WI38 (cell line): Measurements from ENCODE around the gene UBQLNL.

ENCODE experiments used
- H3K4me3 ChIP-seq: 2 replicates; pipeline ENCODE4 v1.5.1; 2011; ENCODE audit warnings: low read depth, mild to moderate bottlenecking, control low read depth, low read length
- TF ChIP-seq, protein P1 (sequence below): IDR thresholded peaks from 2 replicates; pipeline ENCODE4 v1.5.1; 2012; ENCODE audit warnings: low read depth, mild to moderate bottlenecking, control low read depth, low read length

UBQLNL gene

DNA sequence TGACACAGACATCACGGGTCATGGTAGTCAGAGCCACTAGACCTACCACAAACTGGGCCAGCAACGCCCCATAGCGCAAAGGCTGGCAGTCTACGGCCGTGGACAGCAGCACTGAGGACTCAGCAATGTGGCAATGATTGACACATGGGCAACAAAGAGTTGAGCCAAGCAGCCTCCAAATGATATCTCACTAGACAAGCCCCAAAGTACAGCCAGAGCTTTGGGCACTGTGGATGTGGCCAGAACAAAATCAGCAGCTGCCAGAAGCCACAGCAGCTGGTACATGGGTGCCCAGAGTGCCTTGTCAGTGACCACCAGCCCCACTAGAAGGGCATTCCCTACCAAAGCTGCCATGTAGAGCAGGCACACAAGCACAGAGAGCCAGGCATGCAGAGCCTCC, 11.2 kb upstream of the UBQLNL start:
- no peak overlapping the region for H3K4me3 ChIP-seq
- TF ChIP-seq, protein P1, sequence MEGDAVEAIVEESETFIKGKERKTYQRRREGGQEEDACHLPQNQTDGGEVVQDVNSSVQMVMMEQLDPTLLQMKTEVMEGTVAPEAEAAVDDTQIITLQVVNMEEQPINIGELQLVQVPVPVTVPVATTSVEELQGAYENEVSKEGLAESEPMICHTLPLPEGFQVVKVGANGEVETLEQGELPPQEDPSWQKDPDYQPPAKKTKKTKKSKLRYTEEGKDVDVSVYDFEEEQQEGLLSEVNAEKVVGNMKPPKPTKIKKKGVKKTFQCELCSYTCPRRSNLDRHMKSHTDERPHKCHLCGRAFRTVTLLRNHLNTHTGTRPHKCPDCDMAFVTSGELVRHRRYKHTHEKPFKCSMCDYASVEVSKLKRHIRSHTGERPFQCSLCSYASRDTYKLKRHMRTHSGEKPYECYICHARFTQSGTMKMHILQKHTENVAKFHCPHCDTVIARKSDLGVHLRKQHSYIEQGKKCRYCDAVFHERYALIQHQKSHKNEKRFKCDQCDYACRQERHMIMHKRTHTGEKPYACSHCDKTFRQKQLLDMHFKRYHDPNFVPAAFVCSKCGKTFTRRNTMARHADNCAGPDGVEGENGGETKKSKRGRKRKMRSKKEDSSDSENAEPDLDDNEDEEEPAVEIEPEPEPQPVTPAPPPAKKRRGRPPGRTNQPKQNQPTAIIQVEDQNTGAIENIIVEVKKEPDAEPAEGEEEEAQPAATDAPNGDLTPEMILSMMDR: no peak

DNA sequence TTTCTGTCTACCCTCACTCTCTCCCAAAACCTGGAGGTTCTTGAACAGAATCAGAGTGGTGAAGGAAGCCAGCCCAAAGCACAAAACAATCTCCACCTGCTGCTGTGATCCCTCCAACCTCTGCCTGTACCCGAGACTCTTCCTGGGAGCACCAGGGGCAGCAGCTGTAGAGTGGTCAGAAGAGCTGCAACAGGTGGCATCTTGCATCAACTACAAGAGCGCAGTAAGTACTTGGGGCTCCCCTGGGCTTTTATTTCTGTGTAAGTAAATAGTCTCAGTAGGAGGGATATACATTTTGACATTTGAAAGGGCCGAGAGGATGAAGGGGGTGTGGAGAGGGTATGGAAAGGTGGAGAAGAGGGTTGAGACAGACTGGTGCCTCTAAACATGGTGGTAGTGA, 8.3 kb upstream of the UBQLNL start:
- H3K4me3 ChIP-seq: no peak overlapping the region

DNA sequence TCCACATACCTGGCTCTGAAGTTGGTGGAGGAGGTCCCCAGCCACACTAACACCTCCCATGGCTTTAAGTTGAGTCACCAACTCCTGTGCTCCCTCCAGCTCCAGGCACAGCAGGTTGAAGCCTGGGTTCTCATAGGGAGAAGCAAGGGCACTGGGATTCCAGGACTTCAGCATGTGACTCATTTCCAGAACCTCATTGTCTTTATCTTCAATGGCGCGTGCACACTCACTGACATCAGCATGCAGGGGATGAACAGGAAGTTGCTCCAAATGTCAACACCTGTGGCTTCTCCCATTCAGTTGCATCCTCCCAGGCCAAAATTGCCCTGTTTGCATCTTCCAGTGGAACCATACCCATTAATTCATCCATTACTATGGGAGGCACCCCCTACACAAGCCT, 5.8 kb upstream of the UBQLNL start:
- no peak overlapping the region for H3K4me3 ChIP-seq
- TF ChIP-seq, protein P1: no peak

More for the DNA sequence above, 8.3 kb upstream of the UBQLNL start:
- TF ChIP-seq, protein P1: no peak

DNA sequence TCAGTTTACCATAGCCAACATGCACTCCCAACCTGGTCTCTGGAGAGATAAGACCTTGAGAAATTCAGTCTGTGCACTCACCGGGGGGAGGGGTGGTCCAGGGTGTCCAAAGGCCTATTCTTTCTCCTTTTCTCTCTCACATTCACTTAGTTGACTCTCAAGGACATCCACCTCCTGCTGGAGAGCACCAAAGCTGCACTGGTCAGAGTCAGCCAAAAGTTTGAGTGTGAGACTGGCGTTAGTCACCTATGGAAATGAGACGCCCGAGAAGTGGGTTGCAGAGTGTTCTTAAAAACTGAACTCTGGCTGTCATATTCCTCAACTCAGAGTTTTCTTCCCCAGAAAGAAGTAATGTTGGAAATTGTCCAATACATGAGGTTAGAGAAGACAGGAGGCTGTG, 5.0 kb upstream of the UBQLNL start:
- no peak overlapping the region for H3K4me3 ChIP-seq
- TF ChIP-seq, protein P1: no peak

DNA sequence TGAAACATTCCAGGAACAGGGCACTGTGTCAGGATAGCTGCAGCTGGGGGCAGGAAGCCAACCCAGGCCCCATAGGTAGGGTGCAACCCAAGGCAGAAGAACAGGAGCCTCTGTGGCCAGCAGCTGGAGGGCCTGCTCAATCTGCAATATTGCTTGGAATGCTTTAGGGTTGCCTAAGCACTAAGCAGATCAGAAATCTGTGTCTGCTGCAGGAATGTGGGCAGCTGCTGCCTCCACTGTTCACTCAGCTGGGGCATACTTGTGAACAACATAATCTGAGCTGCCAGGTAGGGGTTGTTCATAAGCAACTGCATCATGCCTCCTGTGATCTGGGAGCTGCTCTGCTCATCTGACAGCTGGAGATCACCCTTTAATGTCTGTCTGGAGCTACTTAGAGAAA, 1.7 kb downstream of the UBQLNL start:
- TF ChIP-seq, protein P1: no peak
- H3K4me3 ChIP-seq: no peak overlapping the region

DNA sequence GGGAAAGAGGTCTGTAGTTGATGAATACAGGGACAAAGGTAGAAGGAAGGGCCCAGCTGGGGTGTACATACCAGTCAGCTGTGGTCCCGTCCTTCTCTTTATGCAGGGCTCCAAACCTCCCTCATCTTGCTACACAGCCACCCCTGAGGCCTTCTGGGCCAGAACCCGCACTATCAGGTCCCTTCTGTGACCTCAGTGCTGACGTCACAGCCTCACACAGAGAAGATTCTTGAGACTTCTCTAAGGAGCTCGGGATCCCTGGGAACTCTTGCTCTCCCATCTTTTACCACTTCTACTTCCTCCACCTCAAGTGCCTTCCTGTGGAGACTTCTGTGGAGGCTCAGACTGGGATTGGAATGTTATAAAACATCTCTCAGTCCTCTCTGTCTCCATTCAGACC, 6.7 kb downstream of the UBQLNL start, which contains the start of gene UBQLN3:
TSS of gene UBQLN3 (minus strand) at position 155 of the 400 bp plus-strand sequence. CDS start 399 bp downstream, outside the sequence.
- TF ChIP-seq, protein P1: no peak
- no peak within 1 kb of the TSS for H3K4me3 ChIP-seq

DNA sequence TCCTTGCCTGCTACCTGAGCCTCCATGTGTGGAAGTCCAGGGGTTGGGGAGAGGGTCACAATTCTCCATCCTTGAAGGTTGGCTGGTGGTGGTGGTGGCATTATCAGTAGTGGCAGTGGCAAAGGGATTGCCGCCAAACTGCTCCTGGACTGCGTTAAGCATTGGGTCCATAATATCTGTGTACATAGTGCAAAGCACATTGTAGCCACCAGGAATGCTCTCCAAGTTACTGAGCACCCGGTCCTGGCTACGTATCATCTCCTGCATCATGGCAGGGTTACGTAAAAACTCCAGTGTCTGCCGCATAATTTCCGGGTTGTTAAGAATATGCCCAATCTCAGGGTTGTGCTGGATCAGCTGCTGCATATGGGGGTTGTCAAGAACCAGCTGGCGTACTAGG, 7.9 kb downstream of the UBQLNL start:
- no peak overlapping the region for H3K4me3 ChIP-seq
- TF ChIP-seq, protein P1: 0 out of 2 replicates have a peak, but pooled peaks have one; percentile 2
